RCC 7860 (cell line): ENCODE results near the gene HSD17B1.

Experiments
- DNase-seq: peaks from one replicate; pipeline ENCODE4 v3.0.0-alpha.2; 2015; ENCODE audit warnings: low spot score
- FAIRE-seq: peaks from 2 replicates; lab custom pipeline; 2012; peaks lifted over from hg19 to GRCh38; lab: Jason Lieb, UNC

Gene HSD17B1

GRCh38 chr17:42564815-42565522 is 12.2 kb downstream of the HSD17B1 start:
- FAIRE-seq (no peak), DNase-seq (no peak)

GRCh38 chr17:42565523-42566214 is 12.9 kb downstream of the HSD17B1 start:
- no peak for DNase-seq
- FAIRE-seq: no peak

- FAIRE-seq: no peak
- DNase-seq: no peak
Observed at GRCh38 chr17:42566215-42566882, 13.6 kb downstream of the HSD17B1 start.

GRCh38 chr17:42566883-42567573 is 14.3 kb downstream of the HSD17B1 start, which contains the start of gene MLX:
Gene MLX, plus strand, starts transcription at chr17:42567100. Its CDS starts 25 bp downstream, at chr17:42567125.
- peak; percentile 85 for DNase-seq
- no peak for FAIRE-seq

GRCh38 chr17:42568341-42569111 is 15.8 kb downstream of the HSD17B1 start:
- FAIRE-seq (no peak), DNase-seq (no peak)

- FAIRE-seq: no peak
- DNase-seq: no peak
Observed at GRCh38 chr17:42571435-42572225, 18.9 kb downstream of the HSD17B1 start.

- DNase-seq (no peak), FAIRE-seq (no peak)
Observed at GRCh38 chr17:42573095-42573494, 20.4 kb downstream of the HSD17B1 start.

- no peak for FAIRE-seq
- DNase-seq: no peak
Observed at GRCh38 chr17:42574463-42574862, 21.7 kb downstream of the HSD17B1 start.

GRCh38 chr17:42577140-42577531 is 24.4 kb downstream of the HSD17B1 start:
- no peak for FAIRE-seq
- DNase-seq: no peak

- DNase-seq: peak; percentile 90
- peak; percentile 58 for FAIRE-seq
Observed at GRCh38 chr17:42577532-42578281, 25.0 kb downstream of the HSD17B1 start, which contains the start of gene PSMC3IP. Gene PSMC3IP, minus strand, starts transcription at chr17:42577729. Its CDS starts 43 bp downstream, at chr17:42577686.

- DNase-seq (peak; percentile 60), FAIRE-seq (no peak)
Observed at GRCh38 chr17:42578282-42578869, 25.7 kb downstream of the HSD17B1 start.

GRCh38 chr17:42579794-42580551 is 27.2 kb downstream of the HSD17B1 start:
- DNase-seq (no peak), FAIRE-seq (no peak)

- DNase-seq: no peak
- no peak for FAIRE-seq
Observed at GRCh38 chr17:42581744-42582270, 29.1 kb downstream of the HSD17B1 start.

GRCh38 chr17:42584880-42585279 is 32.2 kb downstream of the HSD17B1 start:
- no peak for FAIRE-seq
- DNase-seq: no peak

GRCh38 chr17:42585353-42585752 is 32.6 kb downstream of the HSD17B1 start:
- DNase-seq (no peak), FAIRE-seq (no peak)

GRCh38 chr17:42586514-42587230 is 33.9 kb downstream of the HSD17B1 start:
- no peak for FAIRE-seq
- DNase-seq: no peak

GRCh38 chr17:42590886-42591285 is 38.2 kb downstream of the HSD17B1 start:
- FAIRE-seq (no peak), DNase-seq (no peak)
